Fibroblast of mammary gland (primary cell): ENCODE results near the gene BFSP2.

ENCODE experiments used
- DNase-seq: peaks from one replicate; pipeline ENCODE4 v3.0.0-alpha.2; 2010; ENCODE audit warnings: low read depth
- H3K4me3 ChIP-seq: 2 replicates; pipeline ENCODE4 v1.5.1; 2011; ENCODE audit warnings: low read depth, mild to moderate bottlenecking, low read length, moderate library complexity; ENCODE audit not compliant: control insufficient read depth
- TF ChIP-seq, protein P1 (sequence below): conservative IDR thresholded peaks from 2 replicates; pipeline ENCODE4 v1.5.1; 2011; ENCODE audit warnings: low read depth, low read length, inconsistent platforms; ENCODE audit not compliant: control insufficient read depth, insufficient read depth

Gene BFSP2

DNA sequence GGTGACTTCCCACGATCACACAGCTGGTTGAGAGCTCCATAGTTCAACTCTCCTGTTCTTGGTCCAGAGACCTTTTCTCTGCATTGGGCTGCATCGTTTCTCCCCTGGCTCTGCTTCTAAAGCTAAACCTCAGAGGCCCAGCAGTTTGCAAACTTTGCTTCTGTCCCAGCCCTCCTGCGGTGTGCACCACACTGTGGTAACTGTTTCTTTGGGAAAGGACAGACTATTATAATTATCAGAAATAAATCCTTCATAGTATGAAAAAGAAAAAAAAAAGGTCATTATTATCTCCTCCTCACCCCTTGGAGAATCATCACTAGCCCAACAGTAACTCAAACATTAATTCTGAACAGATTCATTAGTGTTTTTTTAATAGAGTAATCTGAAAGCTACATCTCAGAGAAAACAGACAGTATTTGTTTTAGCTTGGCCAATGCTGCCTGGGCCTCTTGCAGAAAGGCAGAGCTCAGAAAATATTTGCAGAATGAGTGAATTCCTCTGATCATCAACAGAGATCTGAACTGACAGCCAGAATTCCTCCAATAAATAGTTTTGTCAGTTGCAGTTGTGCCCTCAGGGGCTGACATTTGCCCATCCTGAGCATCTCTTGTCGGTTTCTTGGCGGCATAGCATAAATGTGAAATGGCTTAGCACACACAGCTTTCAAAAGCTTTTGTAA, 52.9 kb downstream of the BFSP2 start:
- DNase-seq = no peak
- no peak overlapping the region for H3K4me3 ChIP-seq
- TF ChIP-seq, protein P1, sequence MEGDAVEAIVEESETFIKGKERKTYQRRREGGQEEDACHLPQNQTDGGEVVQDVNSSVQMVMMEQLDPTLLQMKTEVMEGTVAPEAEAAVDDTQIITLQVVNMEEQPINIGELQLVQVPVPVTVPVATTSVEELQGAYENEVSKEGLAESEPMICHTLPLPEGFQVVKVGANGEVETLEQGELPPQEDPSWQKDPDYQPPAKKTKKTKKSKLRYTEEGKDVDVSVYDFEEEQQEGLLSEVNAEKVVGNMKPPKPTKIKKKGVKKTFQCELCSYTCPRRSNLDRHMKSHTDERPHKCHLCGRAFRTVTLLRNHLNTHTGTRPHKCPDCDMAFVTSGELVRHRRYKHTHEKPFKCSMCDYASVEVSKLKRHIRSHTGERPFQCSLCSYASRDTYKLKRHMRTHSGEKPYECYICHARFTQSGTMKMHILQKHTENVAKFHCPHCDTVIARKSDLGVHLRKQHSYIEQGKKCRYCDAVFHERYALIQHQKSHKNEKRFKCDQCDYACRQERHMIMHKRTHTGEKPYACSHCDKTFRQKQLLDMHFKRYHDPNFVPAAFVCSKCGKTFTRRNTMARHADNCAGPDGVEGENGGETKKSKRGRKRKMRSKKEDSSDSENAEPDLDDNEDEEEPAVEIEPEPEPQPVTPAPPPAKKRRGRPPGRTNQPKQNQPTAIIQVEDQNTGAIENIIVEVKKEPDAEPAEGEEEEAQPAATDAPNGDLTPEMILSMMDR = no peak

DNA sequence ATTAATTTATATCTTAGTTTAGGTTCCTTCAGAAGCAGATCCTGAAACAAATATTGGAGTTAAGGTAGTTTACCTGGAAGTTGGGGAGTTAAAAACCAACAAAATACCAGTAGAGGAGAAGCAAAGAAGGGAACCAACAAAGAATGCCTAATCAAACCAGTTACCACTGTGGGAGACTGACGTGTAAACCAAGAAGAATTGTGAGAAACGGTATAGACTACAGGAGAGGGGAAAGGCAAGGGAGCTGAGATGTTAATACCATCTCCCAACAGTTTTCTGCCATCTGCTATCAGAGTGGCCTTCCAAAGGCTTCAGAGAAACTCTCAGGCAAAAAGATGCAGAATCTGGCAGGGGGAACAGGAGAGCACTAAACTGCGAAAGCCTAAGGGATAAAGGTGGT, 53.5 kb downstream of the BFSP2 start:
- H3K4me3 ChIP-seq = no peak overlapping the region
- TF ChIP-seq, protein P1 = no peak
- no peak for DNase-seq

DNA sequence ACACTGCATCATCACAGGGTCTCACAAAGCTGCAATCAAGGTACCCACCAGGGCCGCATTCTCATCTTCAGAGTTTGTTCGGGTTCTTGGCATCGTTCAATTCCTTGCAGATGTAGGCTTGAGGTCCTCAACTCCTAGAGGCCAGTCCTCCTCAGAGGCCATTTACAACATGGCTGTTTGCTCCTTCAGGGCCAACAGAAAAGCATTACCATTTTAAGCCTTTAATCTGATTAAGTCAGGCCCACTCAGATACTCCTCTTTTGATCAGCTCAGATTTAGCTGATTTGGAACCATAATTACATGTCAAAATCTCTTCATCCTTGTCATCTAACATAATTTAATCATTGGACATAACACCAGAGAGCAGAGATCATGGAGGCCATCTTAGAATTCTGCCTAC, 55.4 kb downstream of the BFSP2 start:
- DNase-seq = no peak
- TF ChIP-seq, protein P1 = no peak
- no peak overlapping the region for H3K4me3 ChIP-seq

DNA sequence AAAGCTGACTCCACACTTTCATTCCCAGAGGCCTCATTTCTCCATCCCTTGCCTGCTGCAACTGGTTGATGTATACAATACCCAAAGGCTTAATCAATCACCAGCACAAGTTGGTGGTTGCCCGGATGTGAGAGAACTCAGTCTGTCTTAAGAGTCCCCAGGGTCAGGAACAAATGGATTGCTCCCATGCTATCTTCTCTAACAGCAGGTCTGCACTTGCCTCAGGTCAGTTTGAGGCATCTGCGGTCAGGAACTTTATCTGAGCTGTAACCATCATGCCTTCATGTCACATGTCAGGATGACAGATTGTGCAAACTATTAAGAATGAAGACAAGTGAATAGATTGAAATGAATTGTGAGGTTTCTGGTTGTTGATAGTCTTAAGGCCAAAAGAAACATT, 56.1 kb downstream of the BFSP2 start:
- DNase-seq = no peak

DNA sequence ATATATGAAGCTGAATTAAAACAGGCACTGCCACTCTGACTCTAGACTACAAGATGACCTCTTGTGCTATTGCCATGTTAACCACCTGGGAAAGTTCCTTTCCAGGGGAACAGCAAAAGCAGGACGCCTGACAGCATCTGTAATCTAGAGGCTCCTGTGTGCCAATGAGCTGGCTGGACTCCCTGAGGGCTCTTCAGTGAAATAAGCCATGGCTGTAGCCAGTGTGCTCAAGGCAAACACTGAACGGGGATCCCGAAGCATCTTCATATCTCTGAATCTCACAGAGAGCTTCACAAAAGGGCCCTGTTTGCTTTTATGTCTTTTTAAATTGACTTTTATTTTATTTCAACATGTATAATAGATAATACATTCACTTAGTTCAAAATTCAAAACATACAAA, 57.2 kb downstream of the BFSP2 start:
- DNase-seq = no peak
- H3K4me3 ChIP-seq = no peak overlapping the region
- TF ChIP-seq, protein P1 = no peak

More for the DNA sequence above, 56.1 kb downstream of the BFSP2 start:
- H3K4me3 ChIP-seq = no peak overlapping the region
- TF ChIP-seq, protein P1 = no peak

DNA sequence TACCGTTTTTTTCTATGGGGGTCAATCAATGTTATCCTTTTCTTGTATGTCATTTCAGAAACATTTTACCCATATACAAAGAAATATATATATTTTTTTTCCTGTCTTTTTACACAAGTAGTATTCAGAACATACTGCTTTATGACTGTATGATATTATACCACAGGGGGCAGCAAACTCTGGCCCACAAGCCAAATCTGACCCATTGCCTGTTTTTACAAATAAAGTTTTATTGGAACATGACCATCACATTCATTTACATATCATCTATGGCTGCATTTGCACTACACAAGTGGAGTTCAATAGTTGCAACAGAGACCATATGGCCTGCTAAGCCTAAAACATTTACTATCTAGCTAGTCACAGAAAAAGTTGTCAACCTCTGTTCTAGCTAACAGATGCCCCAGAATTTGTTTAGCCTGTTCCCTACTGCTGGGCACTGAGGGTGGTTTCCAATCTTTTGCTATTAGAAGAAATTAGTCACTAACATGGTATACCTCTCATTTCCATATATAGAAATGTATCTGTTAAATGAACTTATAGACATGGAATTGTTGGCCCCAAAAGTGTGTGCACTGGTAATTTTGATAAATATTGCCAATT, 57.7 kb downstream of the BFSP2 start:
- peak; percentile 30 for DNase-seq
- H3K4me3 ChIP-seq = no peak overlapping the region
- TF ChIP-seq, protein P1 = peak; percentile 44
